GM21526 (cell line): Measurements from ENCODE around the gene EEF1AKMT3.

Source experiments
- ATAC-seq: cut with Tn5 transposase; IDR thresholded peaks from one replicate; pipeline ENCODE4 v1.9.1; 2021; ENCODE audit warnings: moderate library complexity; ENCODE audit not compliant: unreplicated experiment, low FRiP score

EEF1AKMT3 gene

GRCh38 chr12:57772429-57773322 lies at the start of gene EEF1AKMT3:
Gene EEF1AKMT3, plus strand, starts transcription at chr12:57772614. Its CDS starts 111 bp downstream, at chr12:57772725.
- no peak for ATAC-seq

DNA sequence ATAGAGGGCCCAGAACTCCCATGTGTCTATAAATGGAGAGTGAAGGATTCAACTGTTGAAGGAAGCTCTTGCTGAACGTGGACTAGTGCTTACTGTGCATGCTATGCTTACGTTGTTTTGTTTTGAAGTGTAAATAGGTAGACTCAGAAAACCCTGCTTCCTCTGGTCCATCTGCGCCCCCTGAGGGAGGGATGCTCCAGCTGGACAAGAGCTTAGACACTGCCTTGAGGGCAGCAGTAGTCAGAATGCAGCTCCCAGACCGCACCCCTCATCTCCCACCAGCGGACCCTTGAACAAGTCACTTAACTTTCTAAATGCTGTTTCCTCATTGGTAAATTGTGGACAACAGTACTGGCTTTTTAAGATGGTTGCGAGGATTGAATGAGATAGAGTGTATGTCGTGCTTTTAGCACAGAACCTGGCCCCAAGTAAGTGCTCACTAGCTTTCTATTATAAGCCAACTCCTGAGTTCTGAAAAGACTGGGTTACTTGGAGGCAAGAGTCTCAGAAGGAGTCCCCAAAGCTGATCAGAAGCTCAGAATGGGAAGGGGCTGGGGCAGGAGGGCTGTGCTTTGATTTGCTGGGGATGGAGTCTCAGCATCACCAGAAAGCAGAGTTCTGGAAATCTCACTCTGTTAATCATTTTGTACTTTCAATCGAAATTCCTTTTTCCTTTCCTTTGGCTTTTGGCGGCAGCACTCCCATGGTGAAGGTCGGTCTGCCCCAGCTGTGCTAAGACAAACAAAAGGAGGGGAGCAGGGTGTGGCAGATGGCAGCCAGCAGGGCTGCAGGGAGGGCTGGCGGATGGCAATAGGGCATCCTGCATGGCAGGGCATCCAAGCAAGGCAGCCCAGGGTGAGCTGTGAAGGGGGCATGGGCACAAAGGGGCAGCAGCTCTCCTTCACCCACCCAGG lies 49.4 kb upstream of the EEF1AKMT3 start:
- no peak for ATAC-seq

DNA sequence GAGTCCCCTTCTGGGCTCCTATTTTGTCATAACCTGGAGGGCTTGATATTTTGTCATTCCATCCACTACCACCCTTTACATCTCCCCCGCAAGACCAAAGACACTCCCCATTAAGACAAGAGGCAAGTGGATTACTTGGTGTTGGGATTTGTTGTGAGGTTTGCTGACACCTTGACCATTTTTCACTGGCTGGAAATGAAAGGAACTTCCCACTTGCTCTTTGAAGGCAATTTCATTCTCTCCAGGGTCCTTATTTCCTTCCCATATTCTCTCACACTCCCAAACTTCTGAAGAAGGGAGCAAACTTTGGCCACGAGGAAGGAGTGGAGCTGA lies 48.8 kb upstream of the EEF1AKMT3 start:
- no peak for ATAC-seq

- ATAC-seq, result no peak
These were observed 48.1 kb upstream of the EEF1AKMT3 start for GRCh38 chr12:57724003-57724935.

DNA sequence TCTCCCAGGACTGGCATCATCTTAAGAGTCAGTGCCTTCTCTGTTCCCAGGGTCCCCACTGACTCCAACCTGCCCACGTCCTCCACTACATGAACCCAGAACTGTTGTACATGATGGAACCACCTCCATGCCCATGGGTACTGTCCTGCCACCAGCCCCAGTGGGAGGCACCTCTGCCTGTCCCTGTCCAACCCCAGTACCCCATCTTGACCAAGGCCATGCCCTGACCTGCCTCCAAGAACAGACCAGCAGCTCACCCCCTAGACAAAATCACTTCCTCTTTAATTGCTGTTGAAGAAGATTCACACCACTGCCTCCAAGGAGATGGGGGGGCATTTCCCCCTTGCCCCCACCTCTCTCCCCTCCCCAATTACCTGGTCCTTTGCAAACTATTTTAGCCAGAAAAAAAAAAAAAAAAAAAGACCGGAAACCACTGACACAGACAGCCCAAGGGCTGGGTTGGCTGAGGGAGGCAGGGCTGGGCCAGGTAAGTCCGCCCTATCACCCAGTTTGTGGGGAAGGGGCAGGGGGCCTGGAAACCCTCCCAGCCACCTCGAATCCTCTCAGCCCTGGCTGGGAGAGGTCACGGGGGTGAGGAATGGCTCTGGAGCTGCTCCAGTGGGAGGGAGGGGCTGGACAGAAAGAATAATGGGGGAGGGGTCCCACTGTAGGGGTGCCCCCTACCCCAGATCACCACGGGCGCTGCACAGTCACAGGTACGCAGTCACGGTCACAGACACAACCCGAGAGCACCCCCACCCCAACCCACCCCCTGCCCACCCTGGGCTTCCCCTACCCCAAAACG lies 47.3 kb upstream of the EEF1AKMT3 start:
- ATAC-seq, result no peak

DNA sequence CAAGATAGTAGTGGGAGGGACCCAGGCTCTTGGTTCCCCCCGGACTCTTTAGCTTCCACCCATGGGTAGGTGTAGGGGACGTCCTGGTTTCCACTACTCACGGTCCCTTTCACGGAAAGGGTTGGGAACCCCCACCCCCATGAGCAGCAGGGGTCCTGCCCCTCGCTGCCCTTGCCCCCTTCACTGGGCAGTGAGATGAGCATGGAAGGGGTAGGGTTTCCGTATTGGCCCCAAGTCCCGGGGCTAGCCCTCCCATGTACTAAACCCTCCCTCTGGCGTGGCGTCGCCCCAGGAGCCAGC lies 46.6 kb upstream of the EEF1AKMT3 start:
- no peak for ATAC-seq

DNA sequence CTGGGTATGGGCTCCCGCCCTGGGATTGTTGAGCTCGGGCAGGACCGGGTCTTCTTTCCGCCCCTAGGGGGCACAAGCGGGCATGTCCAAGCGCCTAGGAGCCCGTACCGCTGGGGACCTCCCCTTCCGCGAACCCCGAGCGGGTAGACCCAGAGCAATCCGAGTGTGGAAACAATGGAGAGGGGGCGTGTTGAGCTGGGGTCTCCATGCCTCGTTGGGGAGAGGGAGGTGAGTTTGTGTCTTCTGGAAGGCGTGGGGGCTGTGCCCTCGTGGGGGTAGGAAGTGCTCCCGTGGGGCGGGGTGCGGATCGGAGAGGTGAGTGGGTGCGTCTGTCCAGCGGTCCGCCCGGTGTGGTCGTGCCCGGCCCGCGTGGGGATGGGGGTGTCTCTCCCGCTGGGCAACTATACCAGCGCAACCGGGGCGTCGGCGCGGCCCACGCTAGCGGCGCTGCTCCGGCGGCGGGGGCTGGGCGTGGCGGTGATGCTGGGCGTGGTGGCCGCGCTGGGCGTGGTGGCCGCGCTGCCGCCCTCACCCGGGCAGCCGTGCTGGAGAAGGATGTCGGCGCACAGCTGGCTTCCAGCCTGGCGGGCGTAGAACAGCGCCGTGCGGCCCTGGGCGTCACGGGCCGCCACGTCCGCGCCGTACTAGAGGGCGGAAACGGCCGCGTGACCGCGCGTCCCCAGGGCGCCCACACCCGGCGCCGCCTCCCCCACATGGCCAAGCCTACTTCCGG lies 46.1 kb upstream of the EEF1AKMT3 start:
- no peak for ATAC-seq

- ATAC-seq, result no peak
These were observed 45.3 kb upstream of the EEF1AKMT3 start for GRCh38 chr12:57726884-57727757.

DNA sequence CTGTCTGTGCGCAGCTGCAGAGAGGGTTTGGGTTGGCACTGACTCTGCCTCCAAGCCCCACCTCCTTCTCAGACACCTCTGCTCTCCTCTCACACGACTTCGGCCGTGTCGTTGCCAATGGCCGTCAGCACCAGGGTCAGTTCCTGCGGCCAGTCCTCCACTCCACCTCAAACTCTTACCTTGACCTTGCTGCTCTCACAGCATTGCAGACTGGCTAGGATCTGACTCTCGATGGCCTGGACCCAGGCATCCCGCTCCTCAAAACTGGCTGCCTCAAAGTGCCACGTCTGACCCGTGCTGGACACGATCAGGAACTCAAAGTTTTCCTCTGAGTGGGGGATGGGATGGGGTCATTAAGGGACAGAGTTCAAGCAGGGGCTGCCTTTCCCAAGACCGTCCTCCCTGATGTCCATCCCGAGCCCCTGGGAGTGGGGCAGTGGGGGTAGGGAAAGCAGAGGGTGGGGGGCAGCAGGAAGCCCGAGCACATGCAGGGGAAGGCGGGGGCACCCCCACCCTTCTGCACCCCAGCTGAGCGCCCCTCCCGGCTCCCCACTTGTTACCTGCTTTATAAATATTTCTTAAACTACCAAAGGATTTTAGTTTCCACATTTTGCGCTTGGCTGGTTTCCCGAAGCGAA lies 44.5 kb upstream of the EEF1AKMT3 start:
- no peak for ATAC-seq

DNA sequence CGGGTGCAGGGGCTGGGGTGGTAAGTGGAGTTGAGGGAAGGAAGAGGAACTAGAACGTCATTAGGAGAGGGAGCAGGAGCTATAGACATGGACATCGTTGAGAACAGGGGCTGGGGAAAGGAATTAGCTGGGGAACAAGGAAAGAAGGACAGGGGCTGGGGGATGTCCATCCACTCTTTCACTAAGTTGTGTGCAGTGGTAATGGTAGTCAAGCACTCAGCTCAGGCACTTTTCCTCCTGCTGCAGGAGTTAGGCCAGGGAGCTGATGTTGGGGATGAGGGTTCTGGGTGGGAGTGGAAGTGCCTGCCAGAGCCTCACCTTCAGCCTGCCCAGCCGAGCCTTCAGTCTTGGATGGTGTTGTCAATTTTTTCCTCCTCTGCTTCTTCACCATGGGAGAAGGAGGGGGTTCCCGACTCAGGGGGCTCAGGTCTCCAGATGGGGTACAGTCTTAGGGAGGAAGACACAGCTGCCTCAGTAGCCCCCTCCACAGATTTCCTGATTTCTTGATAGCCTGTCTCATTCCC lies 43.0 kb upstream of the EEF1AKMT3 start:
- ATAC-seq, result no peak

- no peak for ATAC-seq
These were observed 41.9 kb upstream of the EEF1AKMT3 start for GRCh38 chr12:57730336-57731067.

DNA sequence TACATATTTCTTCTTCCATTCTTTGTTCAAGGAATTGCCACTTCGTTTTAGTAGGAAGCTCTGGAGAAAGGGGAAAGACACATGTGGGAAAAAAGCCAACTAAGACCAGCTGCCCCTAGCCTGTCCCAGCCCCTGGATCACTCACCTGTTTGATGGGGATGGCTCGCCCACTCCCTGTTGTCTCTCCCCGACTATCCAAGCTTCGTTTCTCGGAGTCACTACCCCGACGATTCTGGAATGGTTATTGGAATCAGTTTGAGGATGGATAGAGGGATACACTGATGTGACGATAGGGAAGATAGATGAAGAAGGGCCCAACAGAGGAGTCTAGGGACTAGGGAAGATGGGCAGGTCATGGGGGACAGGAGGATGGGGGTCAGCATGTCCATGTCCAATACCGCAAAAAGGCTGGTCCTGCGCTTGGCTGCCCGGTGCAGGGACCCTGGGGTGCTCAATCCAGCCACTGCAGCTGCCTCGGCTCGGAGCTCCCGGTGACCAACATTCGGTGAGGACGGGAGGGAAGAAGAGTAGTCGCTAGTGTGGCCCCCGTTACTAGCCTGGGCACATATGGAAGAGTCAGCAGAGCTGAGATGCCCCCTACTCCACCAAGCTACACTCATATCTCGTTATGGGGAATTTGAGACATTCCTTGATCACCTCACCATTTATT lies 40.9 kb upstream of the EEF1AKMT3 start:
- ATAC-seq, result no peak

DNA sequence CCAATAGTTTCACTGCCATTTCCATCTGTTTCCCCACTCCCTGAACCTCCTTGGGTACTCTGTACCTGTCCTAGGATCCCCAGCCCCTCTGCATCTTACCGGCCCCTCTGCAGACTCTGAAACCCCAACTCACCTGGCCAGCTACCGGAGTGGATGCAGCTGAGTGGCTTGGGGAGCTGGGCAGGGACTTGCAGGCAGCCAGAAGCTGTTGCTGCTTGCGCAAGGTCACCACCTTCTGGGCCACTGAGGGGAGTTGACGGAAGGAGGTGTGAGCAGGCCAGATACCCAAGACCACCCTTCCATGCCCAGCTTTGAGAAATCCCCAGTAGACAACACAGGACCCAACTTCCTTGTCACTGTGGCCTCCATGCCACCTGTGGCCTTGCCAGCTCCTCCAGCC lies 40.1 kb upstream of the EEF1AKMT3 start:
- ATAC-seq, result no peak

- no peak for ATAC-seq
These were observed 39.5 kb upstream of the EEF1AKMT3 start for GRCh38 chr12:57732726-57733593.

GRCh38 chr12:57733928-57734327 lies 38.5 kb upstream of the EEF1AKMT3 start:
- ATAC-seq, result no peak
